Activated CD4-positive, alpha-beta T cell treated with anti-CD3 and anti-CD28 coated beads for 24 hours (primary cell): Measurements from ENCODE around the gene DDX24.
A peak's percentile ranks its signal among the peaks of the same experiment; 100 is the strongest.

Source experiments
- DNase-seq, 2 donors: peaks; one replicate each; pipeline ENCODE4 v3.0.0-alpha.2; 2020; ENCODE audit warnings: low read depth in 2 of 2

The DDX24 gene, protein sequence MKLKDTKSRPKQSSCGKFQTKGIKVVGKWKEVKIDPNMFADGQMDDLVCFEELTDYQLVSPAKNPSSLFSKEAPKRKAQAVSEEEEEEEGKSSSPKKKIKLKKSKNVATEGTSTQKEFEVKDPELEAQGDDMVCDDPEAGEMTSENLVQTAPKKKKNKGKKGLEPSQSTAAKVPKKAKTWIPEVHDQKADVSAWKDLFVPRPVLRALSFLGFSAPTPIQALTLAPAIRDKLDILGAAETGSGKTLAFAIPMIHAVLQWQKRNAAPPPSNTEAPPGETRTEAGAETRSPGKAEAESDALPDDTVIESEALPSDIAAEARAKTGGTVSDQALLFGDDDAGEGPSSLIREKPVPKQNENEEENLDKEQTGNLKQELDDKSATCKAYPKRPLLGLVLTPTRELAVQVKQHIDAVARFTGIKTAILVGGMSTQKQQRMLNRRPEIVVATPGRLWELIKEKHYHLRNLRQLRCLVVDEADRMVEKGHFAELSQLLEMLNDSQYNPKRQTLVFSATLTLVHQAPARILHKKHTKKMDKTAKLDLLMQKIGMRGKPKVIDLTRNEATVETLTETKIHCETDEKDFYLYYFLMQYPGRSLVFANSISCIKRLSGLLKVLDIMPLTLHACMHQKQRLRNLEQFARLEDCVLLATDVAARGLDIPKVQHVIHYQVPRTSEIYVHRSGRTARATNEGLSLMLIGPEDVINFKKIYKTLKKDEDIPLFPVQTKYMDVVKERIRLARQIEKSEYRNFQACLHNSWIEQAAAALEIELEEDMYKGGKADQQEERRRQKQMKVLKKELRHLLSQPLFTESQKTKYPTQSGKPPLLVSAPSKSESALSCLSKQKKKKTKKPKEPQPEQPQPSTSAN

DNA sequence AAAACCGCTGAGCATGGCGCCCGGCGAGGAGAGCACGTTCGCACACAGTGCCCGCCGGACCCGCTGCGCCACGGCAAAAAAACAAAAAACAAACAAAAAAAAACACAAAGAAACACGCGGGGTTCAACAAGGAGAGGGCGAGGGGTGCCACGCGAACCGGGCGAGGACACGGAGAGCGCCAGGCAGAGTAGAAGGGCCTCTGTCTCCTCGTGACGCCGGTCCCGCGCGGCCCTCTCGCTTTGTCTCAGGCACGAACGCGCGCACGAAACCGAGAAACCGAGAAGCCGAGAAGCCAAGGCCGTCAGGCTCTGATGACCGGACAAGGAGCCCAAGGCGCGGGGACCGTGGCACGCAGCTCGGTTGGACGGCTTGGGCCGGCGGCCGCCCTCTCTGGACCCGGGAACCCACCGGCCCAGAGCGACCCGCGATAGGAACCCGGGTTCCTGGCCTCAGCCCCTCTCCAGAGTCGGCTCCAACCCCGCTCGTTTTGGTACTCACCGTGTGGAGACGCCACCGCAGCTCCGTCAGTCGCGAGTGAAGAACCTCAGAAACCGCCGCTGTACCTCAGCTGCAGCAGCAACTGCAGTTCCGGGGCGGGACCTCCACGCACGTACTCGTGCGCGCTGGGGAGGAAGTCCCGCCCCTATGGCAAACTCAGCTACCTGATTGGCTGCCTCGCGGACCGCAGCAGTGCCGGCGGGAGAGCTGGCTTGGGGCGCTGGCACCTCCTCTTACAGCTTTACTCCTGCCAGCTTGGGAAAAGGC, at the start of gene DDX24, which contains the start of gene IFI27L1:
Gene DDX24 (minus strand): TSS at position 582 of the 765 bp plus-strand sequence. CDS start 1,460 bp downstream, outside the sequence.
Gene IFI27L1 (plus strand): TSS at position 690 of the 765 bp plus-strand sequence. CDS start 15,628 bp downstream, outside the sequence.
- DNase-seq: peak; percentile 90 to 95

DNA sequence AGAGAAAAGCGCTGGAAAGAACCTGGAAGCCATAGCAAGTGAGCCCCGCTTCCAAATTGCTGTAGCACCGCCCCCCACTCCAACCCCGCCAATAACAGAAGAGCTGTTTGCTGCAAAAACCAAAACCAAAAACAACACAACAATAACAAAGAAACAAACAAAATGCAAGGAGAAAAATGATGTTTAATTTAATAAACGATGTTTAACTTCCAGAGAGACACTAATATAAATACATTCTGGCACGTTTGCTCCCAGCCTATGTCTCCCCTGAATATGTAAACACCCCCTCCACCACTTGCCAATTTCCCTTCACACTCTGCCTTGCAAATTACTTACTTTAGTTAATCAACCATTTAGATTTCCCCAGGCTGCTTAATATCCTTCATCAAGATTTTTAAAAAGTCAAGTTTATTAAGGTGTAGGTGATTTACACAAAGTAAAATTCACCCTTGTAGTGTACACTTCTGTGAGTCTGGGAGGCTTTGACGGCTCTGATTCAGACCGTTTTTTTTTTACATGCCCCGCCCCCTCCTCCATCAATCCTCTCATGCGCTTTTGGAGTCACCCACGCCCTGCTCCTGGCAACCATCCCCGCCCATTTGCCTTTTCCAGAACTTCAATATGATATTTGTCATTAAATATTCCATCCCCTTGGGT, 48.9 kb upstream of the DDX24 start:
- DNase-seq: peak in 1 of 2 donors; percentile 14

DNA sequence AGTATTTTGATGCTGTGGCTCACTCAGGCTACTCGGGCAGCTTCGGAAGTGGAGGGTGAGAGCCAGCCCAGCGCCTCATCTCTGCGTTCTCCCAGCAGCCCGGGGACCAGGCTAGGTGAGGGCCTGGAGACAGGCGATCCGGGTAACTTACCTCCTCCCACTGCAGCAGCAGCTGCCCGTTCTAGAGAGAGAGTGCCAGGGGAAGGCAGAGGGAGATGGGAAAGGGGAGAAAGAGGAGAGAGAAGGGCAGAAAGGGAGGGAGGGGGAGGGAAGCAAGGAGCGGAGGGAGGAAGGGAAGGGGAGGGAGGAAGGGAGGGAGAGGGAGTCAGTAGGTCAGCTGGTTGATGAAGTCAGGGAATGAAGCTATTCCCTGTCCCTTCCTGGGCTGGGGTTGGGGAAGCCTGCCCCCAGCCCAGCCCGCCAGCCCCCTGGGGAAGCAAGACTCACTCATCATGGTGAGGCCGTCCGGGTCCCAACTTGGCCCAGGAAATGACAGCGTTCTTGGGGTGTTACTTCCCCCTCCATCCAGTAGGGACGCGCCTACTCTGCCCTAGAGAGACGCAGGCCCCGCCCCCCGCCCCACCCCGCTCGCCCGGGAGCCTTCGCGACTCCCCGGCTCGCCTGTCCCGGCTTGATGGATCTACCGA, 48.2 kb upstream of the DDX24 start, which contains the start of gene IFI27L2:
Gene IFI27L2 (minus strand): TSS at position 494 of the 647 bp plus-strand sequence. CDS start 40 bp downstream, at position 454.
- peak; percentile 52 to 66 for DNase-seq

DNA sequence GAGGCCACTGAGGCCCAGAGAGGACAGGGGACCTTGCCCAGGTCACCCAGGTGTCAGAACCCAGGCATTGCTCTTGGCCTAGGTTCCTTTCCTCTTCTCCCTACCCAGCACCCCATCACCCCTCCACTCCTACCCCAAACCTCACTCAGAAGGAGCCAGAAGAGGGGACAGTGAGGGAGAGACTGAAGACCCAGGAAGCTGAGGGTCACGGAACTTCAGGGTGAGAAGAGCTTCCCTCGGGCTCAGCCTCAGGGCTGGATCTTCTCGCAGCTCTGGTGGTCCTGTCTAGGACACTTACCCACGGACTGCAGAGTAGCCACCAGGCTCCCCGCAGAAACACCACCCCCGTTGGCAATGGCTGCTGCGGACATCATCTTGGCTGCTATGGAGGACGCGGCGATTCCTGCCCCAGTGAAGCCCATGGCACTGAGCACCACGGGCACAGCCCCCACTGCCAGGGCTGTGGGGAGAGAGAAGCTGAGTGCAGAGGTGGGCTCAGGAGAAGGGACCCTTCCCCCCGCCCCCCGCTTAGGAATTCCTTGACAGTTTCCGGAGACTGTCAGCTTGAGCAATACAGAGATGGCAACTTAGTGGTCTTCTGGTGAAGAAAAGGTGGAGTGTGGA, 47.3 kb upstream of the DDX24 start:
- no peak for DNase-seq

DNA sequence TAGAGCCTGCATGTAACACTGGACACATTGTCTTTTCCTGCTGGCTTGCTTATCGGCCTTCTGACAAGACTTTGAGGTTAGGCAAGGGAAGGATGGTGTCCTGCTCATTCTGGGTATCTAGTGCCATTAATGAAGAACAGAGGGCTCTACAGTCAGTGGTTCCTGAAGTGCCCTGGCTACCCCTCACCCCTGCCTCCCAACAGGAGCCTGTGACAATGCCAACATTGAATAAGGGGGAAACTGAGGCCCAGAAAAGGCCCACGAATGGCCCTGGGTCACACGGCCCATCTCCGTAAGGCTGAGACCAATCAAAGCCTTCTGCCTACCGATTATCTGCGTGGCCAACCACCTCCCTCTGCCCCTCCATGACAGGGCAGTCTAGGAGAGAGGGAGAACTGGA, 46.3 kb upstream of the DDX24 start:
- DNase-seq: no peak

DNA sequence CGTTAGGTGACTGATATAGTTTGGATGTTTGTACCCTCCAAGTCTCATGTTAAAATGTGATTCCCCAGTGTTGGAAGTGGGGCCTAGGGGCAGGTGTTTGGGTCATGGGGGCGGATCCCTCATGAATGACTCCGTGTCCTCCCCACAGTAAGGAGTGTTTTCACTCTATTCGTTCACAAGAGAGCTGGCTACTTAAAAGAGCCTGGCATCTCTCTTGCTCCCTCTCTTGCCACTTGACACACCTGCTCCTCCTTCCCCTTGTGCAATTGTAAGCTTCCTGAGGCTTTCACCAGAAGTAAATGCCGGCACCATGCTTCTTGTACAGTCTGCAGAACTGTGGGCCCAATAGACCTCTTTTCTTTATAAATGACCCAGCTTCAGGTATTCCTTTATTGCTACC, 45.8 kb upstream of the DDX24 start:
- DNase-seq: no peak

DNA sequence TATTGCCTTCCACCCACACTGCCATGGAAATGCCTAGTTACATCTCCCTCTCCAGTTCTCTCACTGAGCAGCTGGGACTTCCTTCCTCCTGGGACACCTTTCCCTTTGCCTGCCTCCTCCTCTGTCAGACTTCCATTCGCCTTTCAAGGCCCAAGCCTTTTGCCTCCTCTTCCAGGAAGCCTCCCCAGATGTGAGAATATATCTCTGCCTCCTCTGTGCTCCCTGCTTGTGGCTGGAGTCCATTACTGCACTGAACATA, 45.3 kb upstream of the DDX24 start:
- no peak for DNase-seq

DNA sequence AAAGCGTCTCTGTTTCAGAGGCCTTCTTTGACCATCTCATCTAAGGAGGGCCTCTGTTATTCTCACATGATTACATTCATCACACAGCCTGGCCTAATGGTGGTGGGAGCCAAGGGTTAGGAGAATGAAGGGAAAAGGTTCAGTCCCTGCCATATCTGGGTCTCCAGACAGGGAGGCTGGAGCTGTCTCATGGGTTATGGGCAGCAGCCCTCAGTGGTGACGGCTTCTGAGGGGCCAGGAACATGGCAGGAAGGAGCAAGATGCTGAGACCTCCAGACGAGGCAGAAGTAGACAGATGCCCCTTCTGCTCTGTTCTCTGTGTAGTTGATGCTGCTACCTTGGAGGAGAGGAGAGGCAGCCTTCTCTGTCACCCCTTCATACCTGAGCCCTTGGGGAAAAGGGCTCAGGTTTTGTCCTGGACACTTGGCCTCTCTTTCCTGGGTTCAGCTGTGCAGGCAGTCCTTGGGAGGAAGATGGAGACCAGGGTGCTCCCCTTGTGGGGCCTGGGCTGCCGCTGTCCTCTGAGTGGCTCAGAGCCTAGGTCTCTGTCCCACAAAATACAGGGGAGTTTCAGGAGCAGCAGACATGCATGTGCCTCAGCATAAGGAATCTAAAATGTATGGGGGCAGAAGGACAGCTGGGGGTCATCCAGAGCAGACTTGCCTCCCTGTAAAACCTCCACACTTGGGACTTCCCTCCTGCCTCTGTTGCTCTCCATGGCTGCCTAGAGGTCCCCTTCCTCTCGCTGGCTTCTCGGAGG, 44.8 kb upstream of the DDX24 start:
- no peak for DNase-seq

DNA sequence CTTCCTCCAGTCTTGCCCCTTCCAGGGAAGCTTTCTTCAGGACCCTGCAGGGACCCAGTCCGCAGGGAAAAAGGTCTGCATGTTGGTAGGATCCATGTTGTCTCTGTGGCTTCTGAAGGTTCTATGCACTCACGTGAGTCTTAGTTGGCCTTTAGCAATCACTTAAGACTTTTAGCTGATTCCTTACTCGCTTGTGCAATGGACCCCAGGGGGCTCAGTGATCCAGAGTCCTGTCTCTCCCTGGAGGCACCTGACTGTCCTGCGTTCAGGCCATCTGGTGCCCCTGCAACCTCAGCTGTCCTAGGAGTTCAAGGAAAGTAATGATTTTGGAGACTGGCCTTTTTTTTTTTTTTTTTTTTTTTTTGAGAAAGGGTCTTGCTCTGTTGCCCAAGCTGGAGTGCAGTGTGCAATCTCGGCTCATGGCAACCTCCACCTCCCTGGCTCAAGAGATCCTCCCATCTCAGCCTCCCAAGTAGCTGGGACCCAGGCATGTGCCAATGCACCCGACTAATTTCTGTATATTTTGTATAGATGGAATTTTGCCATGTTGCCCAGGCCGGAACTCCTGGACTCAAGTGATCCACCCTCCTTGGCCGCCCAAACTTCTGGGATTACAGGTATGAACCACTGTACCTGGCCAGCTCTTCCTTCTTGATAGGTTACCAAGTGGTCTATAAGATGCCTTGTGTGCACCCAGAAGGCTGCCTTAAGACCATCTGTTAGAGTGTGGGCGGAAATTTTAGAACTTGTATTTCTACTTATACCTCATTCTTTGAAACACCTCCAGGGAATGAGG, 43.8 kb upstream of the DDX24 start:
- no peak for DNase-seq

DNA sequence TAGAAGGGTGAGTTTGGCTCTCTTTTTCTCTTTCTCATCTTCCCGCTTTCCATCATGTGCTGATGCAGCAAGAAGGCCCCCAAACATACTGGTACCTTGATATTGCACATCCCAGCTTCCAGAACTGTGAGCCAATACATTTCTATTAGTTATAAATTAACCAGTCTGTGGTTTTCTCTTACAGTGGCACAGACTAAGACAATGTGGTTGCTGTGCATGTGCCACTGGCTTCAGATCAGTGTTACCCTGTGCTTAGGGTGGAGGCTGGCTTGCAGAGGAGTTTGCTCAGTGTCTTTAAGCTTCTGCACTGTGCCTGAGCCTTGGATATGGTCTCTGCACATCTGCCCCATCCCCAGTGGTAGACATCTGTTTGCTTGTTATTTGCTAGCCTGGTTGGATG, 42.9 kb upstream of the DDX24 start:
- DNase-seq: no peak

DNA sequence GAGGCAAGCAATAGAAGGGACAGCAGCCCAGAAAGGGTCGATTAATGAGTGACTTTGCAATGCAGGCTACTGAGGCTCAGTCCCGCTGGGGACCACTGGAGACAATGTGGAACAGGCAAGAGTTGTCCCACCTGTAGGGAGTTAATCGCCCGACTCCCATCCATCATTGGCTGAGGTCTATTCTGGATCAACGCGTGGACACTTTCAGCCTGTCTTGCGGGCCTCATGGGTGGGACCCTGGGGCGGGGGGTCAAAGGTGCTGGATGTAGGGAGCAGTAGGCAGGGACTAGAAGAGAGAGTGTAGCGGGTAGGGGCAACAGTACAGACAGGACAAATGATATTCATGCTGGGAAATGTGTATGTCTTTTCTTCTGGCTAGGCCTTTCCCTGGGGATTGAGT, 42.3 kb upstream of the DDX24 start:
- no peak for DNase-seq

DNA sequence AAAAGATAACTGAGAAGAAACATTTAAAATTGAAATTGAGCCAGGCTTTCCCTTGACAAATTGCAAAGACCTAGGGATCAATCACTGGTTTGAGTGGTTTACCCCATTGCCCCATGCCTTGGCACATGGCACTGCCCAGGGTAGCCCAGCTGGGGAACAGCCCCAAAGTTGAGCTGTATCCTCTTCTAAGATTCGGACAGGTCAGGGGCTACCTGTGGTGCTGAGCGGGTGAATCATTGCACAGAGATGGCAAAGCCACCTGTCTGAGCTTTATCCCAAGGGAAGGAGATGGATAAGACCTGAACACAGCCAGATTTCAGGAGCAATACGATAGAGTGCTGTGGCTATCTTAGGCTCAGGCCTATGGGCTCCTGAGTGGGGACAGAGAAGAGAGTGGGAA, 41.4 kb upstream of the DDX24 start:
- DNase-seq: no peak

DNA sequence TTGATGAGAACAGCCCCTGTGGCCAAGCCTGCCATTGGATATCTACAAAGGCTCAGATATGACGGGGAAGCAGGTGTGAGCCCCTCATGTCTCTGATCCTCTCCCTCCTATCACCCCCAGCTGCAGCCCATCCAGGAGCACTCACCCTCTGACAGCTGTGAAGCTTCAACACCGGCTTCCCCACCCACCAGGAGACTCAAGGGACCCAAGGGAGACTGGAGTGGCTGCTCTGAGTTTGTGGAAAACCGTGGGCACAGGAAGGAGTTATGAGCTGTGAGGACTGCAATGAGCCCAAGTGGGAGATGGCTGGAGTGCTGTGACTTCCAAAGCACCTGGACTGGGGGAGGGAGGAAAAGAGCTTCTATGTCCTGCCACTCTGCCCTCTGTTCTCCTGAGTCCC, 40.5 kb upstream of the DDX24 start:
- no peak for DNase-seq

DNA sequence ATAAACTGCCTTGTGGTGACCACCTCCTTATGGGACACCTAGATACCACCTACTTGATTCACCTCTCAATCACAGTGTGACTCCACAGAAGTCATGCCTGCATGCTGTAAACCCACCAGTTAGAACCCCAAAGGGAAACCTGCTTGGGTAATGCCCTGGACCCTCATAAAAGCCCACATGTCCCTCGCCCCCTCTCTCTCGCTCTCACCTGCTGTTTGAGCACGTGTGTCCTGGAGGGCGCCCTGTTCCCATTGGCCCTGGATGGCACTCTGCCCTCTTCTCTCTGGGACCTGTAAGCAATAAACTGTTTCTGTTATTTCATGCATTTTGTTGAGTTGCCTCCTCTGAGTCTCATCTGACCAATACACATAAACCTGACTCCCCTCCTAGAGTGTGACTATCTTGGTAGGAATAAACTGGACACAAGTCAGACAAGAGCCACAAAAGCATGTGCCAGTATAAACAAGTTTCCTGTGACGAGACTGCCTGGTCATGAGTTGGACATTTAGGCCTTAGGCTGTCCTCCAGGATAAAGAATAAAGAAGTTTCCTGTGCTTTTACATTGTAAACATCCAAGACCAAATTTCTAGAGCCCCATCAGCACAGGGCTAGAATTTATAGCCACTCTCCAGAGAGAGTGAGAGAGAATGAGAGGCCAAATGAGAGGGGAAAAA, 39.8 kb upstream of the DDX24 start:
- no peak for DNase-seq

DNA sequence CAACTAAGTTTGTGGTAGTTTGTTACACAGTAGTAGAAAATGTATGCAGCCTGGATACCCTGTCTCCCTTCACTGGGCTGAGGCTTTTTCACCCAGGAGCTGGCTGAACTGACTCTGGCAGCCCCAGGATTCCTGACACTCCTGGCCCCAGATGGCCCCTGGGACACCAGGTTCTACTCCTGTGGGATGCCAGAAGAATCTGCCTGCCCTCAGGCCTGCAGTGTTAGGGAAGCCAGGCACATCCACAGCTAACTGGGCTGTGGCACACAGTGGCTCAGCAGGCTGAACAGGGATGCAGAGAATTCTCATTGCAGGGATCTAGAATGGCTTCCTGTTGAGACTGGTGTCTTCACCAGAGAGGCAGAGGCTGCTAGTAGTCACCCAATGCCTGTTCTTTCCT, 38.1 kb upstream of the DDX24 start:
- DNase-seq: no peak

DNA sequence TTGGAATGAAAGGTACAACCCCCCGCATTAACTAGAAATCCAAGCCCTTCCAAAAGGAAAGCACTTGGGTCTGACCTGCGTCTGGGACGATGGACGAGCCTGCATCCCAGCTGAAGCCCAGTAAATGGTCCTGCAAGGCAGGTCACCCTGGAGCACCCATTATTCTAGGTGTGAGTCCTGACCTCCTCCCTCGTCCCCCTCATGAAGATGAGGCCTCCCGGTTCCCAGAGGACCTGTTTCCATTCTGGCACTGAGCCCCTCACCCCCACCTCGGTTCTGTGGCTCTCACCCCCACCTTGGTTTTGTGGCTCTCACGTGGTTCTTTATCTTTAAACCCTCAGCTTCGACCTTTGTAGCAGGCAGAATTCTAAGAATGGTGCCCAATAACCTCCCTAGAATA, 36.9 kb upstream of the DDX24 start:
- DNase-seq: no peak

DNA sequence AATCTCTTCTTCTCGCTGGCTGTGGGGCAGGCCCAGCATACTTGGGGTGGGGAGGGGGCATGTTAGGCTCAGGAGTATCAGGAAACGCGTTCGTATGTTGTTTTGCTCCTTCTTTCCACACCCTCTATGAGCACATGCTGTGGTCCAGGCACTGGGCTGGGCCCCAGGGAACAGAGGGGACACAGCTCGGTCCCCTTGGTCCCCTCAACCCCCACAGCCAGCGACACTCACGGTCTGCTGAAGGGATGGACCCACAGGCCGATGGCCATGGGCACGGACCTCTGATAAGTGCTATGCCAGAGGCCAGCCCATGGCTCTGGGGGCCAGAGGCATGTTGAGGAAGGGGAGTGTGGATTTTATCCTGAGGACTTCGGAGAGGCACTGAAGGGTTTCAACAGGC, 35.7 kb upstream of the DDX24 start:
- no peak for DNase-seq

DNA sequence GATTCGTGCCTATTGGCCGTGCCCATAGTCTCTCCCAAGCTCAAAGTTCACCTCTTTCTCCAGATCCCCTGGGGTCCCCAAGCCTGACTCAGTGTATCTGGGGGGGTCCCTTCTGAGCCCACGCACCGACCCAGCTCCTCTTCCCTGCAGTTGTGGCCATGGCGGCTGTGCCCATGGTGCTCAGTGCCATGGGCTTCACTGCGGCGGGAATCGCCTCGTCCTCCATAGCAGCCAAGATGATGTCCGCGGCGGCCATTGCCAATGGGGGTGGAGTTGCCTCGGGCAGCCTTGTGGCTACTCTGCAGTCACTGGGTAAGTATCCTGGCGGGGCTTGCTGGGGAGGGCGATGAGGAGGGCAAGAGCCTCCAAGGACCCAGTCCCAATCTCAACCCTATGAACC, 34.6 kb upstream of the DDX24 start:
- no peak for DNase-seq
